Measurements from ENCODE around the gene CCDC78. TPM values are rescaled to one million over a fixed set of nuclear protein-coding genes. Genes with fewer than 3 reads are reported as not detected.
"Not testable (repeated sequence)": the region's sequence is repeated elsewhere in the genome, so short reads cannot be mapped to it uniquely, and the experiment has no call there.

Gene CCDC78
- total RNA-seq, 1 donor = 2.2 TPM

DNA sequence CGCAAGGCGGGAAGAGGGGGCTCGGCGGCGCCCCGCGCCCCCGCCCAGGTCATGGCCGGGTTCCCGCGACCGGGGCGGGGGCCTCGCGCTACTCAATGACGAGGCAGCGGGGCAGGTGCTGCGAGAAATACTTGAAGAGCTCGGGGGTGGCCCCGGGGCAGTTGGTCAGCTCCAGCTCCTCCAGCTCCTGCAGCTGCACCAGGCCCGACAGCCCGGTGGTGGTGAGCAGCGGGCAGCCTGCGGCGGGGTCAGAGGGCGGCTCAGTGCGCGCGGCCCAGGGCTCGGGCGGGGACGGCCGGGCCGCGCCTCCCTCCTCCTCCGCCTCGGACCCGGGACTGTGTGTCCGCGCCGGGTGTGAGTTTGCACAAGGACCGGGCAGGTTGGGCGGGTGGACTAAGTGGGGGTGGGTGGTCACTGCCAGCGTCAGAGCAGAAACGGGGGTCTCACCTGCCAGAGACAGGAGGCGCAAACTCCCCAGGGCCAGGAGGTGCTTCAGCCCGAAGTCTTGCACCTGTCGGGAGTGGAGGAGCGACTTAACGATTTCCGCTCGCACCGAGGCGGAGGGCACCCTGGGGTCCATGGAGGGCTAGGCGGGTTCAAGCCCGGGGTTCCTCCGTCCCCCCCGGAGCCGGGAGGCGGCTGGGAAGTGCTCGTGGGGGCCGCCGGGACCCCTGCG is 31.9 kb downstream of the CCDC78 start:
- no peak overlapping the region for H2AFZ ChIP-seq (ENCODE audit: low read length)
- H3K4me3 ChIP-seq (ENCODE audit: insufficient read depth, low read length) = no peak overlapping the region
- peaks cover 7% of the 10 kb centered on the region for H3K79me2 ChIP-seq (ENCODE audit: insufficient read depth, low read length)
- no peaks in the 10 kb centered on the region for H3K9me3 ChIP-seq (ENCODE audit: low read depth, low read length)
- peaks cover 5% of the 10 kb centered on the region for H4K20me1 ChIP-seq (ENCODE audit: insufficient read depth, low read length)
- peaks cover 48% of the 10 kb centered on the region for H3K27me3 ChIP-seq (ENCODE audit: insufficient read depth, low read length)
- no peak for DNase-seq (ENCODE audit: insufficient read length, low spot score, missing footprints)
- H3K4me1 ChIP-seq (ENCODE audit: insufficient read depth, low read length) = peaks cover 6% of the 10 kb centered on the region
- no peak overlapping the region for H3K27ac ChIP-seq (ENCODE audit: low read depth, low read length)
- H3K4me2 ChIP-seq (ENCODE audit: insufficient read depth, low read length) = no peak overlapping the region
- TF ChIP-seq, protein P1, sequence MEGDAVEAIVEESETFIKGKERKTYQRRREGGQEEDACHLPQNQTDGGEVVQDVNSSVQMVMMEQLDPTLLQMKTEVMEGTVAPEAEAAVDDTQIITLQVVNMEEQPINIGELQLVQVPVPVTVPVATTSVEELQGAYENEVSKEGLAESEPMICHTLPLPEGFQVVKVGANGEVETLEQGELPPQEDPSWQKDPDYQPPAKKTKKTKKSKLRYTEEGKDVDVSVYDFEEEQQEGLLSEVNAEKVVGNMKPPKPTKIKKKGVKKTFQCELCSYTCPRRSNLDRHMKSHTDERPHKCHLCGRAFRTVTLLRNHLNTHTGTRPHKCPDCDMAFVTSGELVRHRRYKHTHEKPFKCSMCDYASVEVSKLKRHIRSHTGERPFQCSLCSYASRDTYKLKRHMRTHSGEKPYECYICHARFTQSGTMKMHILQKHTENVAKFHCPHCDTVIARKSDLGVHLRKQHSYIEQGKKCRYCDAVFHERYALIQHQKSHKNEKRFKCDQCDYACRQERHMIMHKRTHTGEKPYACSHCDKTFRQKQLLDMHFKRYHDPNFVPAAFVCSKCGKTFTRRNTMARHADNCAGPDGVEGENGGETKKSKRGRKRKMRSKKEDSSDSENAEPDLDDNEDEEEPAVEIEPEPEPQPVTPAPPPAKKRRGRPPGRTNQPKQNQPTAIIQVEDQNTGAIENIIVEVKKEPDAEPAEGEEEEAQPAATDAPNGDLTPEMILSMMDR (IDR thresholded peaks at IDR 0.05; ENCODE audit: extremely low read depth, low read depth, low read length) = no peak
- no peaks in the 10 kb centered on the region for H3K36me3 ChIP-seq (ENCODE audit: insufficient read depth, low read length)

DNA sequence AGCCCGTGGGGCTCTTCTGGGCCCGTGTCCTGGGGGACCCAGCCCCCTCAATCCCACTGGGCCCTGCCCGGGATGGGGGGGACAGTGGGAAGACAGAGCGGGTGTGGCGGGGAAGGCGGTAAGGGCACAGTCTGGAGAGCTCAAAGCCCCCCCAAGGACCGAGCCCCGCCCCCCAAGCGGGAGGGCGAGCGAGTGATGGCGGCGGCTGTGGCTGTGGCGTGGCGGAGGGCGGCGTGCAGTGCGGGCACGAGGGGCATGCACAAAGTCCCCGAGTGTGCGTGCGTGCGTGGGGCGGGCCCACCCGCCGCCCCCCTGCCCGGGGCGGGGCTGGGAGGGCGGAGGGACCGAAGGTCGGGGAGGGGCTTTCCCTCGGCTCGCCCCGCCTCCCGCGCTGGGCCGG is 32.5 kb downstream of the CCDC78 start:
- Histone ChIP-seq H3K79me2 (ENCODE audit: insufficient read depth, low read length) (peaks cover 12% of the 10 kb centered on the region), H3K4me2 (ENCODE audit: insufficient read depth, low read length) (no peak overlapping the region), H4K20me1 (ENCODE audit: insufficient read depth, low read length) (peaks cover 5% of the 10 kb centered on the region), H3K4me1 (ENCODE audit: insufficient read depth, low read length) (peaks cover 6% of the 10 kb centered on the region), H3K27me3 (ENCODE audit: insufficient read depth, low read length) (peaks cover 43% of the 10 kb centered on the region), H3K36me3 (ENCODE audit: insufficient read depth, low read length) (no peaks in the 10 kb centered on the region), H2AFZ (ENCODE audit: low read length) (no peak overlapping the region), H3K4me3 (ENCODE audit: insufficient read depth, low read length) (no peak overlapping the region), H3K27ac (ENCODE audit: low read depth, low read length) (no peak overlapping the region), H3K9me3 (ENCODE audit: low read depth, low read length) (no peaks in the 10 kb centered on the region)
- TF ChIP-seq, protein P1 (IDR thresholded peaks at IDR 0.05; ENCODE audit: extremely low read depth, low read depth, low read length) = no peak
- DNase-seq (ENCODE audit: insufficient read length, low spot score, missing footprints) = no peak

DNA sequence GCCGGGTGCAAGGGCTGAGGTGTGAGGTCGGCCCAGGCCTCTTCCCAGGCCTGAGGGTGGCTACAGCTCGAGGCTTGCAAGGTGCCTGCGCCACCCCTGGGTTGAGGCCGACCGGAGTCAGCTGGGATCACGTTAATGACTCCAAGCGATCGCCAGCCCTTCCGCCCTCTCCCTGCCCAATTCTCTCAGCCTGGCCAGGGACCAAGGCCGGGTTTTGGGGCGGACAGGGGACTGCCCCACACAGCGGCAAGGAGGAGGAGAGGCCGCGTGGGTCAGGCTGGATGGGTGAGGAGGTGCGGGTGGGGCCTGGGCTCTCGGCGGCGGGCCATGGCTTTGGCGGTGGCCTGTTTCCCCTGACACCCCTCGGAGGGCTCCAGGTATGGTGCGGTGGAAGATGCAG is 32.9 kb downstream of the CCDC78 start:
- TF ChIP-seq, protein P1 (IDR thresholded peaks at IDR 0.05; ENCODE audit: extremely low read depth, low read depth, low read length) = no peak
- Histone ChIP-seq H3K79me2 (ENCODE audit: insufficient read depth, low read length) (peaks cover 15% of the 10 kb centered on the region), H3K9me3 (ENCODE audit: low read depth, low read length) (no peaks in the 10 kb centered on the region), H2AFZ (ENCODE audit: low read length) (no peak overlapping the region), H3K4me3 (ENCODE audit: insufficient read depth, low read length) (no peak overlapping the region), H3K36me3 (ENCODE audit: insufficient read depth, low read length) (no peaks in the 10 kb centered on the region), H4K20me1 (ENCODE audit: insufficient read depth, low read length) (peaks cover 5% of the 10 kb centered on the region), H3K27ac (ENCODE audit: low read depth, low read length) (no peak overlapping the region), H3K27me3 (ENCODE audit: insufficient read depth, low read length) (peaks cover 43% of the 10 kb centered on the region), H3K4me2 (ENCODE audit: insufficient read depth, low read length) (no peak overlapping the region), H3K4me1 (ENCODE audit: insufficient read depth, low read length) (peaks cover 6% of the 10 kb centered on the region)
- no peak for DNase-seq (ENCODE audit: insufficient read length, low spot score, missing footprints)

DNA sequence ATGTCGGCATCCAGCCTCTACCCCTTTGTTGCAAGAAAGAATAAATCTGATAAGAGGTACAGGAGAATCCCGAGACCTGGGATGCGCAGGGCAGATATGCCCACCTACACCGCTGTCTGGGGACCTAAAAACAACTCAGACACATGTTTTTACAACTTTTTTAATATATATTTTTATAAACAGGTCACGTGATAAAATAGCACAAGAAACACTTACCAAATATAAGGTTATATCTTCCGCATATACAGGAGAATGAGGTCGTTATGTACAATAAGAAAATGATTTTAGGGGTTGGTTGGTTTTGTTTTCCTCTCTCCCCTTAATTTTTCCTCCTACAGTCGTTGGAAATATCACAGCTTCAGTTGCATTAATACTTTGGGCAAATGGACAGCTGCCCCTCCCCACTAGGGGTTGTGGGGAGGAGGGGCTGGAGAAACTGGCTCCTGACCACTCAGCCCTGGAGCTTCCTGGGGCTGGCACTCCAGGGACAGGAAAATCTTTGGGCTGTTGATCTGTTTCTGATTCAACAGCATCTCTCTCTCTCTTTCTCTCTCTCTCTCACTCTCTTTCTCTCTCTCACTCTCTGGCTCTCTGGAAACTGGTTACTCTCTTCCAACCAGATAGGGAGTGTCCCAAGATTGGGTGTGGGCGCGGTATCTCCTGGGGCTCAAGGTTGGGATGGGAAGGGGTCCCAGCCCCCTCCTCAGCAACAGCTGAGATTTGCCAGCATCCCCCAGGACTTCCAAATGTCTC is 33.7 kb downstream of the CCDC78 start:
- H3K79me2 ChIP-seq (ENCODE audit: insufficient read depth, low read length) = peaks cover 15% of the 10 kb centered on the region
- no peak overlapping the region for H3K27ac ChIP-seq (ENCODE audit: low read depth, low read length)
- H3K9me3 ChIP-seq (ENCODE audit: low read depth, low read length) = no peaks in the 10 kb centered on the region
- H2AFZ ChIP-seq (ENCODE audit: low read length) = no peak overlapping the region
- no peak overlapping the region for H3K4me3 ChIP-seq (ENCODE audit: insufficient read depth, low read length)
- peaks cover 43% of the 10 kb centered on the region for H3K27me3 ChIP-seq (ENCODE audit: insufficient read depth, low read length)
- H3K4me2 ChIP-seq (ENCODE audit: insufficient read depth, low read length) = no peak overlapping the region
- no peak for DNase-seq (ENCODE audit: insufficient read length, low spot score, missing footprints)
- TF ChIP-seq, protein P1 (IDR thresholded peaks at IDR 0.05; ENCODE audit: extremely low read depth, low read depth, low read length) = no peak
- peaks cover 5% of the 10 kb centered on the region for H4K20me1 ChIP-seq (ENCODE audit: insufficient read depth, low read length)
- peaks cover 6% of the 10 kb centered on the region for H3K4me1 ChIP-seq (ENCODE audit: insufficient read depth, low read length)
- peaks cover under 1% of the 10 kb centered on the region for H3K36me3 ChIP-seq (ENCODE audit: insufficient read depth, low read length)

DNA sequence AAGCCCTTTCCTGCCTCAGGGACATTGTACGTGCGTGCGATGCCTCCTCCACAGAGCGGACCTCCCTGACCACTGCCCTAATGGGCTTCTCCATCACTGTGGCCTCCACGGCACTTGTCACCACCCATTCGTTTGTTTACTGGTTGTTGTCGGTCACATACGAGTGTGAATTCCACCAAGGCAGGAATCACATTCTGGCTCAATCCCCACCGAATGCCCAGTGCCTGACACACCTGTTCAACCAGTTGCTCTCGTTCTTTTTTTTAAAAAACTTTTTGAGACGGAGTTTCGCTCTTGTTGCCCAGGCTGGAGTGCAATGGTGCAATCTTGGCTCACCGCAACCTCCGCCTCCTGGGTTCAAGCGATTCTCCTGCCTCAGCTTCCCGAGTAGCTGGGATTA is 35.0 kb downstream of the CCDC78 start:
- H3K9me3 ChIP-seq (ENCODE audit: low read depth, low read length); H2AFZ ChIP-seq (ENCODE audit: low read length); H3K36me3 ChIP-seq (ENCODE audit: insufficient read depth, low read length); H3K4me1 ChIP-seq (ENCODE audit: insufficient read depth, low read length); H3K4me3 ChIP-seq (ENCODE audit: insufficient read depth, low read length); H3K27ac ChIP-seq (ENCODE audit: low read depth, low read length); H4K20me1 ChIP-seq (ENCODE audit: insufficient read depth, low read length); DNase-seq (ENCODE audit: insufficient read length, low spot score, missing footprints); H3K4me2 ChIP-seq (ENCODE audit: insufficient read depth, low read length): not testable (repeated sequence)
- H3K79me2 ChIP-seq (ENCODE audit: insufficient read depth, low read length) = peaks cover 15% of the 10 kb centered on the region
- peaks cover 42% of the 10 kb centered on the region for H3K27me3 ChIP-seq (ENCODE audit: insufficient read depth, low read length)
